ENCODE measurements around the gene FAM117A. TPM values are rescaled to one million over a fixed set of nuclear protein-coding genes. Genes with fewer than 3 reads are reported as not detected.
"Not testable (repeated sequence)": the region's sequence is repeated elsewhere in the genome, so short reads cannot be mapped to it uniquely, and the experiment has no call there.

FAM117A gene
- polyA plus RNA-seq, 1 donor: 18.0 TPM

GRCh38 chr17:49762151-49762941, 1.6 kb downstream of the FAM117A start:
- no peak for DNase-seq (ENCODE audit: low read depth)

- DNase-seq (ENCODE audit: low read depth): no peak
Measured at GRCh38 chr17:49760932-49761558, 2.9 kb downstream of the FAM117A start.

- DNase-seq (ENCODE audit: low read depth): no peak
Measured at GRCh38 chr17:49760296-49760695, 3.6 kb downstream of the FAM117A start.

GRCh38 chr17:49759203-49759602, 4.7 kb downstream of the FAM117A start:
- no peak for DNase-seq (ENCODE audit: low read depth)

- DNase-seq (ENCODE audit: low read depth): not testable (repeated sequence)
Measured at GRCh38 chr17:49758464-49759010, 5.4 kb downstream of the FAM117A start.

- no peak for DNase-seq (ENCODE audit: low read depth)
Measured at GRCh38 chr17:49757151-49757777, 6.7 kb downstream of the FAM117A start.

GRCh38 chr17:49756323-49757150, 7.4 kb downstream of the FAM117A start:
- no peak for DNase-seq (ENCODE audit: low read depth)

- DNase-seq (ENCODE audit: low read depth): no peak
Measured at GRCh38 chr17:49755663-49756283, 8.2 kb downstream of the FAM117A start.

GRCh38 chr17:49753959-49754391, 10.0 kb downstream of the FAM117A start:
- no peak for DNase-seq (ENCODE audit: low read depth)

GRCh38 chr17:49752508-49752907, 11.4 kb downstream of the FAM117A start:
- no peak for DNase-seq (ENCODE audit: low read depth)

- no peak for DNase-seq (ENCODE audit: low read depth)
Measured at GRCh38 chr17:49749730-49750129, 14.2 kb downstream of the FAM117A start.

- no peak for DNase-seq (ENCODE audit: low read depth)
Measured at GRCh38 chr17:49748791-49749190, 15.1 kb downstream of the FAM117A start.

- DNase-seq (ENCODE audit: low read depth): no peak
Measured at GRCh38 chr17:49748223-49748622, 15.7 kb downstream of the FAM117A start.

- DNase-seq (ENCODE audit: low read depth): no peak
Measured at GRCh38 chr17:49747632-49748031, 16.3 kb downstream of the FAM117A start.

- no peak for DNase-seq (ENCODE audit: low read depth)
Measured at GRCh38 chr17:49746791-49747490, 17.0 kb downstream of the FAM117A start.

GRCh38 chr17:49745175-49746139, 18.5 kb downstream of the FAM117A start:
- no peak for DNase-seq (ENCODE audit: low read depth)

GRCh38 chr17:49742166-49742638, 21.7 kb downstream of the FAM117A start:
- DNase-seq (ENCODE audit: low read depth): no peak

GRCh38 chr17:49741692-49742076, 22.2 kb downstream of the FAM117A start:
- DNase-seq (ENCODE audit: low read depth): no peak

GRCh38 chr17:49741009-49741691, 22.8 kb downstream of the FAM117A start:
- DNase-seq (ENCODE audit: low read depth): no peak

Data from forelimb muscle (tissue), 1 donor.